Fibroblast of upper back skin (primary cell): Measurements from ENCODE around the gene ZMYND8.
A peak's percentile ranks its signal among the peaks of the same experiment; 100 is the strongest.
"Not testable (repeated sequence)": the region's sequence is repeated elsewhere in the genome, so short reads cannot be mapped to it uniquely, and the experiment has no call there.

ENCODE experiments used
- DNase-seq: peaks from one replicate; pipeline ENCODE4 v3.0.0-alpha.2; 2013

ZMYND8 gene

DNA sequence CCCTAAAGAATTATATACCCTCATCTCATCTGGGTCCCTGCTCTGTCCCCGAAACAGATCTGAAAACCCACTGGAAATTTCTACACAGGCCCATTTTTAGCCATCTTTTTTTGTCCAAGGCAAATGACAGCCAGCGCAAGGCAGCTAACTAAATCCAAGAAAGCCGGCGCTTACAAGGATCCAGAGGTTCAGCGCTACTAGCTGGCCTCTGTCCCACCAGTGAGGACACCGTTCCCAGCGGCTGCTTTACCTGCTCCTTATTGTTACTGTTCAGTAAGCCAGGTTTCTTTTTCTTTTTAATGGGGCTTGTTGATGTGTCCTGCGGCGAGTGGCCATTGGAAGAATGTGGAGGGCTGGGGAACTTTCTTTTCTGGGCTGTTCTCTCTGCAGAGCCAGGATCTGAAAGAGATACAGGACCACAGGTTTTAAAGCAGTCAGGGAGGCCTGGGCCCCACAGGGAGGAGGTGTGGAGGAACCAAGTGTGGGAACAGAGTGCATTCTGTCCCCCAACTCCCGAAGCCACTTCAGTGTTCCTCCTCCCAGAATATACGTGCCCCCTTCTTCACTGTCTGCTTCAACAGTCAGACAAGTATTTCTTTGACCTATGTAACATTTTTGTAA lies 46.6 kb downstream of the ZMYND8 start:
- no peak for DNase-seq

DNA sequence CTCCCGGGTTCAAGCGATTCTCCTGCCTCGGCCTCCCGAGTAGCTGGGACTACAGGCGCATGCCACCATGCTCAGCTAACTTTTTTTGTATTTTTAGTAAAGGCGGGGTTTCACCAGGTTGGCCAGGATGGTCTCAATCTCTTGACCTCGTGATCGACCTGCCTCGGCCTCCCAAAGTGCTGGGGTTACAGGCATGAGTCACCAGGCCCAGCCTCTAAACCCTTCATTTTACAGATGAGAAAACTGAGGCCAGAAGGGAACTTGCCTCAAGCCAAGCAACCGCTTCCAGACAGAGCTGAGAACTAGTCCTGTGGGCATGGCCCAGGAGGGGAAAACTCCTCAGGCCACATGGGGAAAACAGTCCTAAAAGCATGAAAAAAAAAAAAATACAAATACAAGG lies 47.1 kb downstream of the ZMYND8 start:
- no peak for DNase-seq

DNA sequence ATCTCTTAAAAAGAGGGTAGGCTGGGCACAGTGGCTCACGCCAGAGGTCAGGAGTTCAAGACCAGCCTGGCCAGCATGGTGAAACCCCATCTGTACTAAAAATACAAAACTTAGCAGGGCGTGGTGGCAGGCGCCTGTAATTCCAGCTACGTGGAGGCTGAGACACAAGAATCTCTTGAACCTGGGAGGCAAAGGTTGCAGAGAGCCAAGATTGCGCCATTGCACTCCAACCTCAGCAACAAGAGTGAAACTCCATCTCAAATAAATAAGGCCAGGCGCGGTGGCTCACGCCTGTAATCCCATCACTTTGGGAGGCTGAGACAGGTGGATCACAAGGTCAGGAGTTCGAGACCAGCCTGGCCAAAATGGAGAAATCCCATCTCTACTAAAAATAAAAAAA lies 48.9 kb downstream of the ZMYND8 start:
- DNase-seq, result not testable (repeated sequence)

DNA sequence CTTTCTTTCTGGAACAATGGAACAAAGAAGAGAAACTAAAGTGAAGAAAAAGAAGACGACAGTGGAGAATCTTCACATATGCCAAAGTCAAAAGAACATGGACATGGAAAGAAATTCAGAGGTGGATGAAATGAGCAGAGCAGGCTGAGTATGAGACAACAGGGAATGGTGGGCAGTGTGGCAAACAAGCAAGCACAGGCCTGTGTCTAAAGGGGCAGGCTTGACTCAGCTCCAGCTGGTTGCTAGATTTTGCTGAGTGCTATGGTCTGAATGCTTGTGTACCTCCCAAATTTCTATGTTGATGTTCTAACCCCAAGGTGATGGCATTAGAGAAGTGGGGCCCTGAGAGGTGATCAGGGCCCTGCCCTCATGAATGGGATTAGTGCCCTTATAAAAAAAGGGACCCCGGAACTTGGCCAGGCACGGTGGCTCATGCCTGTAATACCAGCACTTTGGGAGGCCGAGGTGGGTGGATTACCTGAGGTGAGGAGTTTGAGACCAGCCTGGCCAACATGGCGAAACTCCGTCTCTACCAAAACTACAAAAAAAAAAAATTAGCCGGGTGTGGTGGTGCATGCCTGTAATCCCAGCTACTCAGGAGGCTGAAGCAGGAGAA lies 49.6 kb downstream of the ZMYND8 start:
- DNase-seq, result no peak

DNA sequence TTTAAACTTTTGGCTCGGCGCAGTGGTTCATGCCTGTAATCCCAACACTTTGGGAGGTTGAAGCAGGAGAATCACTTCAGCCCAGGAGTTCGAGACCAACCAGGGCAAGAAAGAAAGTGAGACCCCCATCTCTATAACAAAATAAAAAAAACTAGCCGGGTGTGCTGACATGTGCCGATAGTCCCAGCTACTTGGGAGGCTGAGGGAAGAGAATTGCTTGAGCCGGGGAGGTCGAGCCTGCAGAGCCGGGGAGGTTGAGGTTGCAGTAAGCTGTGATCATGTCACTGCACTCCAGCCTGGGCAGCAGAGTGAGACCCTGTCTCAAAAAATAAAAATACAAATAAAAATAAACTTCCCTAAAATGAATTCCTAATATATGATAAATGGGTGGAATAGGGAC lies 50.4 kb downstream of the ZMYND8 start:
- DNase-seq, result no peak

DNA sequence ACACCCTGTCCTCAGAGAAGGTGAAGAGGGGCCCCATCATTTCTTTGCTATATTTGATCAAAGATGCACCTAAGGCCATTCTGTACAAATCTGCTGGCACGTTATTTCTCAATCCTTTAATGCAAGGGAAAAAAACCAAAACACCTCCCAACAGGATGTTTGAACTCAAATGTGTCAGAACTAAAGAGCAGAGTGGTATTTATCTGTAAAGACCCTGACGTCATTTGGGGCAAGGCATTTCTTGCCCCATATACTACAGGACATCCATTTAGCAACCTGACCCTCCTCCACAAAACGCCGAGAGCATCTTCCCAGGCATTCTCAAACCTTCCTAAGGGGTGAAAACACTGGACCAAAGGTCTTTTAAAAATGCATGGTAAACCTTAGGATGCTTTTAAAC lies 50.8 kb downstream of the ZMYND8 start:
- DNase-seq, result no peak

DNA sequence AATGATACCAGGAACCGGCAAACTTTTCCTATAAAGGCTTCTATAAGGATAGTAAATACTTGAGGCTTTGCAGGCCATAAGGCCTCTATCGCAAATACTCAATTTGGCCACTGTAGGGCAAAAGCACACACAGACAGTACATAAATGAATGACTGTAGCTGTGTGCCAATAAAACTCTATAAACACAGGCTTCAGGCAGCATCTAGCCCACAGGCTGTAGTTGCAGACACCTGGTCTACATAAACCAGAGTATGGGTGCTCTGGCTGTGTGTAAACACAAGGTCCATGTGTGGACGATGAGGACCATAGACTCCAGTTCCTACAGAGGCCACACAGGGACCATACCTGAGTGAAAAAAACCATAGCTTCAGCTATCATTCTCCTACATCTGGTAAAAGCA lies 52.2 kb downstream of the ZMYND8 start:
- no peak for DNase-seq

DNA sequence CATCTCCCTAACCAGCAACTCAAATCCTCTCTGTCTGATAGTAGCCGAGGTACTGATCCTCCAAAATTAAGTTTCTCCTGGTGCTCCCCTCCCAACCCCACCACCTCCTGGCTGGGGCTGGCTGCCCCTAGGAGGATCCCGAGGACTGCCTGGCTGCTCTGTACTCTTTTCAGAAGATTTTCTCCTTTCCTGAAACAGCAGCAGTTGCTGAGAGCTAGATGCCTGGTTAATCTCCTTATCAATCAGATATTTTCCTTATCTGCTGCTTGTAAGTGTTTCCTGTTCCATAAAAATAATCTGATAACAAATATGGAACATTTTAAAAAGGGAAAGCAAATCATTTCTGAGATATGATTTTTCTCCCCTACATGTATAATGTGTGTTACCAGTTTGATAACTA lies 52.8 kb downstream of the ZMYND8 start:
- DNase-seq, result no peak

DNA sequence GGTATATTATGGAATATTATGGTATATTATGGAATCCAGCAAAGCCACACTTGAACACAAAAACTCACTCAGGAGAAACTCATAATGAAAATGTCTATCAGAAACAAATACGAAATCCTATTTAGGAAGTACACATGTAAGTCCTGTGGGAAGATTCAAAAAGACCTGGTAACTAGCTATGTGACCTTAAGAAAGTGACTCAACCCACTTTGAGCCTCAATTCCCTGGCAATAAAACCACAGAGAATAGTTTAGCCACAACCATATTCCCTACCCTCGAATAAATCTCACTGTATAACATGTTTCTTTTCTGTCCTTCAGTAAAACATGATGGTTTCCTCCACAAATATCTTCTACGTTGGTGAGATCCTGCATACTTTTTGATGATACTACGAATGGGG lies 56.4 kb downstream of the ZMYND8 start:
- DNase-seq, result peak; percentile 79

DNA sequence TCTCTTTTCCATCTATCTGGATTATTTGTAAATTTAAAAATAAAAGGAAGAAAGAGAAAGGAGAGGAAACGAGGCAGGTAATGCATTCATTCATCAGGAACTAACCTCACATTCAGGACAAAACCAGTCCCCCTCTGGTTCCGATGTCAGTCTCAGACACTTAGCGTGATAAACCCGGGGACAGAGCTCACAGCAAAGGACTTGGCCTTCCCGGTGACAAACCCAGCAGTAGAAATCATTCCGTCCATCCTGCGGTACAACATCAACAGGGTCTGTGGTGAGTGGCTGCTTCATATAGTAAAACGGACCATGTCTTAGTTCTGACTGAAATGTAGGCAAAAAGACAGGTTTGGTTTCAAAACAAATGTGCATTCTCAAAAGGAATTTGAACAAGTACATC lies 57.9 kb downstream of the ZMYND8 start:
- no peak for DNase-seq

DNA sequence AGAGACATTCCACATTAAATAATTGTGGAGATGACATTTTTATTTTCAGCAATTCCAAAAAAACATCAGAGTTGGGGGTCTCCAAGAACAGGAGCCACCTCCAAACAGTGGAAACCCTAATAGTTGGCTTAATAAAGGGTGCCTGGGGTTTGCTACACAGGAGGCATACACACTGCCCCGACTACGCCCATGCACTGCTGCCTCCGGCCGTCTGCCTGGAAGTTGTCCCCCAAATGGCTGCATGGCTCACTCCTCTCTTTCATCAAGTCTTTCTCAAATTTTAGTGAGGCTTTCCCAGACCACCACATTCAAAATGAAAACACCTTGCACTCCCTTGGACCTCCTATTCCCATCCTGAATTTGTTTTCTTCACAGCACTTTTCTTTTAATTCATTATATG lies 58.8 kb downstream of the ZMYND8 start:
- no peak for DNase-seq

DNA sequence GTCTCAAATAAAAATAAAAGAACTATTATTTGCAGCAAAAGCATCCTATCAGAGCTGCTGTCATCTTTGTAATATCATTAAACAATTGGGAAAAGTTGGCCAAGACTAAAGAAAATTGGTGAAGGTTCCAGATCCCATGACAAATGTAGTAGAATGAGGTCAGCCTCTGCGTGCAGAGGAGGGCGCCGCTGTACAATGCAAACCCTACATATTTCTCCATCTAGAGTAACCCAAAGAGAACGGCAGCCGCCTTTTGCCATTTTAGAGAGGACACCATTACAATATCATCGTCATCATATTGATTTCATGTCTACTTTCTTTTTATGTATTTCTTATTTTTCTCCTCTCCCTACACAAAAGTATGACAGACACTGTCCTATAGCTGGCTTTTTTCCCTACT lies 59.5 kb downstream of the ZMYND8 start:
- DNase-seq, result peak; percentile 21

DNA sequence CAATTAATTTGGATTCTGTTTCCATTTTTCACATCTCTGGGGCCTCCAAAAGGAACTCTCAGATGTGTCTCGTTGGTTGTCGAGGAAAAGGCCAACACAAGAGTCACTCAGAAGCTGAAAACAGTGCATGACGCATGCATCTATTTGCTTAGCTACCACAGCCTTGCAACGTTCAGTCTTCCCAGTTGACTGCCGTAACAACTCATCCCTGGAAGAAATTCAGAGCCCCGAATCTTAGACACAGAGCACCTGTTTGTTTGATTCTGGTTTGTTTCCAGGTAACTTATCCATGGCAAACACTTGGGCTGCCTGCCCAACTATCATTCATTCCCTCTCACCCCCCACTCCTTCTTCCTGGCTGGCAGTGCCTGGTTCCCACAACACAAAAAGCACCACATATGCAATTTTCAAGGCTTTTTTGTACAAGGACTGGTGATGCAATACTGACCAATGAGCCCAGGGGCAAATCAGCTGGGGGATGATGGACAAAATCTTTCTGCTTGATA lies 60.5 kb downstream of the ZMYND8 start:
- no peak for DNase-seq

DNA sequence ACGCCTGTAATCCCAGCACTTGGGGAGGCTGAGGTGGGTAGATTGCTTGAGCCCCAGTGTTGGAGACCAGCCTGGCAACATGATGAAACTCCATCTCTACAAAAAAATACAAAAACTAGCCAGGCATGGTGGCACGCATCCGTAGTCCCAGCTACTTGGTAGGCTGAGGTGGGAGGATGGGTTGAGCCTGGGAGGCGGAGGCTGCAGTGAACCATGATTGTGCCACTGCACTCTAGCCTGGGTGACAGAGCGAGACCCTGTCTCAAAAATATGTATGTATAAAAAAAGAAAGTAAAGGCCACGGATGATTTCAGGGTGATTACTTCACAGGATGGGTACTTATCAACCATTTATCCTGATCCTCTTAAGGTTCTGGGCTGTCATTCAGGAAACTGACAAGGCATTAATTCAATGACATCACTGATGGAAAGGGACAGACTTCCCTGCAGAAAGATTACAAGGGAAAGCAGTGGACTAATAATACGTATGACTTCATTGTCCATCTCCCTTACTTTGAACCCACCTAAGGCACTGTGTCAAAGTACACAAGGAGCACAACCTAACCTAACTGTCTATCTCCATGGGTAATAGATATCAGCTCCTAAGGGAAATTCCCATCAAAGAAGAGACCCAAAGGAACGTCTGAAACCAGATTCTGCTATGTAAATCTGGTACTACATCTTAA lies 61.2 kb downstream of the ZMYND8 start:
- no peak for DNase-seq

DNA sequence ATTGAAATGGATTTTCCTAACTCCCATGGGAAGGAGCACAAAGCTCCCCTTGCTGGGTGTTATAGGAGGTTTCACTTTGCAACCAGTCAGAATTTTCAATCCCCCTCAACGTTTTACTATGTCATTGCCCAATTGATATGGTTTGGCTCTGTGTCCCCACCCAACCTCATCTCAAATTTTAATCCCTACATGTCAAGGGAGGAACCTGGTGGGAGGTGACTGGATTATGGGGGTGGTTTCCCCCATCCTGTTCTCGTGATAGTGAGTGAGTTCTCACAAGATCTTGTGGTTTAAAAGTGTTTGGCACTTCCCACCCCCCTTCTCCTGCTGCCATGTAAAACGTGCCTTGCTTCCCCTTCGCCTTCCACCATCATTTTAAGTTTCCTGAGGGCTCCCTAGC lies 62.9 kb downstream of the ZMYND8 start:
- DNase-seq, result no peak

DNA sequence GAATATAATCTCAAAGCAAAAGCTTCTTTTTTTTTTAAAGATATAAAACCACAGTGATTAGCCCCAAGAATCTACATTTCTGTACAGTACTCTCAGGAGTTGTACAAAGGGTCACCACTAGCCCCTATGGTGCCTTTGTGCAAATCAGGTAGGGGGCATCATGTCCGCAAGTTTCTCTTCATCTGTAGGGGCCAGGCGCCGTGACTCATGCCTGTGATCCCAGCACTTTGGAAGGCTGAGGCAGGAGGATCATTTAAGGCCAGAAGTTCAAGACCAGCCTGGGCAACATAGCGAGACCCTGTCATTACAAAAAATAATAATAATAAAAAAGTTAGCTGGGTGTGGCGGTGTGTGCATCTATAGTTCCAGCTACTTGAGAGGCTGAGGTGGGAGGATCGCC lies 63.9 kb downstream of the ZMYND8 start:
- DNase-seq, result no peak

DNA sequence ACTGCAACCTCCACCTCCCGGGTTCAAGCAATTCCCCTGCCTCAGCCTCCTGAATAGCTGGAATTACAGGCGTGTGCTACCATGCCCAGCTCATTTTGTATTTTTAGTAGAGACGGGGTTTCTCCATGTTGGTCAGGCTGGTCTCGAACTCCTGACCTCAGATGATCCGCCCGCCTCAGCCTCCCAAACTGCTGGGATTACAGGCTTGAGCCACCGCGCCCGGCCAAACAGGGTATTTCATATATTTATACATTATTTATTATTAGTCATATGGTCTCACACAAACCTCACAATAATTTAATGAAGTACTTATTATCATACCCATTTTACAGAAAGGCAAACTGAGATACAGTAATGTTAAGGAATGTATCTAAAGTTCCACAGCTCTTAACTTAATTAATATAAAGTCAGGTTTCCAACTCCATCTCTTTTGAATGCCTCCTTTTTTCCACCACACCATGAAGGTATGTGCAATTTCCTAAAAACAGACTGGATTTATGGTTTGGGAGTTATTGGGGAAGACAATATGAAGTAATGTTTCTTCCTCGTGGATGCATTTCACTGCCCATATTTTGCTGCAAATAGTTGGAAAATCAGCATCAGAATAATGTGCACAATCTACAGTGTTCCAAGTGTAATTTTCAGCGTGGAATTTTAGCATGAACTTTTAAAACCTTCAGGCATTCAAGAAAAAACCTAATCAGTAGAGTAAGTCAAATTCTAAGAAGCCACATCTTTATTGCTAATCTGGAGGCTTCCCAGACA lies 65.7 kb downstream of the ZMYND8 start:
- no peak for DNase-seq

DNA sequence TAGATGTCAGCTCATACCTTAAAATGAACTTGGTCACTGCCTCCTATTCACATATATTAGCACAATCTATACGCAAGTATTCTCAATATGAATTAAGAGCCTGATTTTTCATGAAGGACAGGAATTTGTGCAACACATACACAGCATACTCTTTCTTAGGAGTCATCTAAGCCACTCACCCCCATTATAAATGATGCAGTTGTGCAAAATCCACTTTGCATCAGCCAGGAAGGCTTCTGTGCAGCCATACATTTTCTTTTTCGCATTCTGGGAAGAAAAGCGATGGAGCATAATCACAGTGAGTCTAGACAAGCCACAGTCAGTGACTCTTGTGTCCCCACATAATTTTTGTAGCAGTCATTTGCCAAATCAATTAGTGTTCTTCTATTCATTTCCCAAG lies 66.5 kb downstream of the ZMYND8 start:
- peak; percentile 22 for DNase-seq

DNA sequence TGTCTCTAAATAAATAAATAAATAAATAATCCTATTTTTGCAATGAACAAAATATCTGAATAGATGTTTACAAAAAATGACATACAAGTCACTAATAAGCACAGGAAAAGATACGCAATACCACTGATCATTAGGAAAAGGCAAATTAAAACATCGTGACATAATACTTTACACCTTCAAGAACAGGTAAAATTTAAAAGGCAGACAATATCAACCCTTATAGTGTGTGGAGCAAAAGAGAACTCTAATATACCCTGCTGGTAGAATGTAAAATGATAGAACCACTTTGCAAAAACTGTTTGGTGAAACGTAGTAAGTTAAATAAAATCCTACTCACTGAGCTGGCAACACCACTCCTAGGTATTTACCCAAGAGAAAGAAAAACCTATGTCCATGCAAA lies 67.4 kb downstream of the ZMYND8 start:
- DNase-seq, result no peak

DNA sequence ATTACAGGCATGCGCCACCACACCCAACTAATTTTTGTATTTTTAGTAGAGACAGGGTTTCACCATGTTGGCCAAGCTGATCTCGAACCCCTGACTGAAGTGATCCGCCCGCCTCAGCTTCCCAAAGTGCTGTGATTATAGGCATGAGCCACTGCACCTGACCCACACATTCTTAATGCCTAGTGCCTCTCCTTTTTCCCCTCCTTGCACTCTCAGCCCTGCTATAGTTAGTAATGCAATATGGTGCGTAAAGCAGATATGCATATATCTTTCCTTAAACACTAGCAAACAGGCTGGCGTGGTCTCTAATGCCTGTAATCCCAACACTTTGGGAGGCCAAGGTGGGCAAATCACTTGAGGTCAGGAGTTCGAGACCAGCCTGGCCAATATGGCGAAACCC lies 68.0 kb downstream of the ZMYND8 start:
- DNase-seq, result not testable (repeated sequence)

DNA sequence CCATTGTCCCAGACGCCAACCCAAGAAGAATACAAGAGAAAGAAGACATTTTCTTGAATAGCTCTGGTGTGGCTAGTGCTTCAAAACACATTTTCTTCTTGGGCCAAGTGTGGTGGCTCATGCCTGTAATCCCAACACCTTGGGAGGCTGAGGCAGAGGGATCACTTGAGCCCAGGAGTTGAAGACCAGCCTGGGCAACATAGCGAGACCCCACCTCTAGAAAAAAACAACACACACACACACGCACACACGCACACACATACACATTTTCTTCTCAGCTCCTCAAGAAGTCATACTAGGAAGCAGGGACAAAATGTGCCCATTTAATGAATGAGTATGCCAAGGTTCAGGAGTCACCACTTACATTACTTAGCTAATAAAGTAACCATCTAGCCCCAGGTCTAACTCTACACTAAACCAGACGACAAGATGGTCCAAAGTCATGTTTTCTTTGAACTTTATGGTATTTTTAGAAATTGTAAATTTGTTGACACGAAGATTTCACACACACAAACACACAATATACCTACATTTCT lies 68.8 kb downstream of the ZMYND8 start:
- no peak for DNase-seq

DNA sequence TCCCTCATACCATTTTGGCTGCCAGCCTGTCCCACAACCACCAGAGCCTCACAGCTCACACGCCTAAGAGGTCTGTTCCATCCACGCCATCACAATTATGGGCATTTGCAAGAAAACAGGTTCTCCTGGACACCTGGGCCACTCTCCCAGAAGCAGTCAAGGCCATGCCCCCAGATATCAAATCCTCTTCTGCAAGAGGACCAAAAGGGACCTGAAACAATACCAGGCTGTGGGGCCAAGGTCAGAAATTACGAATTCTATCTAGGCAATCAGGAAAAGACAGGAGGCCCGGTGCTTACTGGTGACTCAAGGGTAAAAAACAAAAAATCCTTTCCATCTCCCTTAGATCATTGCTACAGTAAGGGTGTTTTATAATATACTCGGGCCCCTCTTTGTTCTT lies 69.8 kb downstream of the ZMYND8 start:
- no peak for DNase-seq

DNA sequence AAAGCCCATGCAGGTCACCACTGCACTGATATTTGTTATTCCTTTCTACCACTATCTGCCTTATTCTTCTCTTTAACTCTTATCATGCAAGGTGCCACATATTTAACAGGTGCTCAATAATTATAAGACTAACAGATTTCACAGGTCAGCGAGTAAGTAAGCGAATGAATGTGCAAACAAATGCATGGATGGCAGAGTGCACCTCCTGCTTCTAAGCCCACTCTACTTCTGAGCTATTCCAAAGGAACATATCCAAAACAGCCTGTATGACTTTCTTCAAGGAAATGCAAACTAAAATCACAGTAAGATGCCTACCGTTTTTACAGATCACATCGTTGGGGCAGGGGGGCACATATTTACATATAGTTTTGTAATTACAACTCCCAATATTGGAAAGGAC lies 71.3 kb downstream of the ZMYND8 start:
- no peak for DNase-seq
